Activated CD8-positive, alpha-beta T cell treated with anti-CD3 and anti-CD28 coated beads for 36 hours (primary cell): ENCODE measurements around the gene YY1. TPM values are rescaled to one million over a fixed set of nuclear protein-coding genes. Genes with fewer than 3 reads are reported as not detected.

Experiments
- ATAC-seq: fragments of 200-7000 bp; cut with Tn5 transposase; one replicate; pipeline ENCODE4 v1.10.0; 2021; ENCODE audit warnings: mild to moderate bottlenecking, moderate library complexity
- CTCF ChIA-PET: fragments of 350-600 bp; sonication (Branson Sonifier 250); formaldehyde crosslinking; loops from one replicate; lab custom pipeline; 2021; ENCODE audit warnings: antibody characterized with exemption; lab: Charles Lee
- POLR2A ChIA-PET: fragments of 350-600 bp; sonication (Branson Sonifier 250); formaldehyde crosslinking; loops from one replicate; lab custom pipeline; 2021; ENCODE audit warnings: antibody characterized with exemption; lab: Charles Lee
- DNase-seq: peaks from one replicate; pipeline ENCODE4 v3.0.0-alpha.2; 2020
- H3K27ac Mint-ChIP-seq: one replicate; pipeline ENCODE4 v1.8.0; 2021; ENCODE audit warnings: mild to moderate bottlenecking, mixed read lengths
- H3K27me3 Mint-ChIP-seq: one replicate; pipeline ENCODE4 v1.8.0; 2021; ENCODE audit warnings: mixed read lengths
- H3K36me3 Mint-ChIP-seq: one replicate; pipeline ENCODE4 v1.8.0; 2021; ENCODE audit warnings: low read depth, mixed read lengths
- H3K4me1 Mint-ChIP-seq: one replicate; pipeline ENCODE4 v1.8.0; 2021; ENCODE audit warnings: low read depth, mixed read lengths
- H3K4me3 Mint-ChIP-seq: one replicate; pipeline ENCODE4 v1.8.0; 2021; ENCODE audit warnings: mild to moderate bottlenecking, moderate library complexity, mixed read lengths
- H3K9me3 Mint-ChIP-seq: one replicate; pipeline ENCODE4 v1.8.0; 2021; ENCODE audit warnings: mixed read lengths
- CTCF ChIP-seq: fragments of 200-600 bp; IDR thresholded peaks from one replicate; pipeline ENCODE4 v1.8.0; 2022; ENCODE audit warnings: antibody characterized with exemption, mild to moderate bottlenecking
- intact Hi-C: fragments of 100-400 bp; cut with micrococcal nuclease; formaldehyde crosslinking; loops from one replicate; pipeline ENCODE4 v1.10.0; 2022
- total RNA-seq, 2 experiments: library from RNA; stranded (reverse); gene quantifications; one replicate each; pipeline ENCODE4 v1.2.3, GENCODE V29; 2021

YY1 gene
- total RNA-seq, 2 experiments from 2014 or later, result 105 TPM

- Mint-ChIP-seq H3K27ac (peak overlapping the region; percentile 70), H3K27me3 (no peaks in the 10 kb centered on the region), H3K4me1 (peaks cover 53% of the 10 kb centered on the region), H3K9me3 (no peaks in the 10 kb centered on the region), H3K36me3 (peaks cover 34% of the 10 kb centered on the region), H3K4me3 (no peak overlapping the region)
- POLR2A ChIA-PET, result interaction anchor here (0.6 to 1.0 kb wide), 4 partner anchors 22 to 92 kb away, joined by 3 to 4 read pairs (median 3); no protein-coding TSS in a partner anchor
- DNase-seq (no peak), ATAC-seq (peak; percentile 46)
- CTCF ChIA-PET, result interaction anchor here (0.9 to 2.6 kb wide), 6 partner anchors 9 to 86 kb away, joined by 3 to 5 read pairs (median 4); no protein-coding TSS in a partner anchor
- intact Hi-C loops, result no loop called here
- no peak for TF ChIP-seq CTCF
These were observed 39.8 kb downstream of the YY1 start for GRCh38 chr14:100278702-100279101.

- no peaks in the 10 kb centered on the region for H3K27me3 Mint-ChIP-seq
- intact Hi-C loops, result no loop called here
- POLR2A ChIA-PET, result interaction anchor here (0.9 to 1.0 kb wide), 2 partner anchors 22 to 91 kb away, joined by 3 to 4 read pairs; no protein-coding TSS in a partner anchor
- no peaks in the 10 kb centered on the region for H3K9me3 Mint-ChIP-seq
- peak overlapping the region; percentile 70 for H3K27ac Mint-ChIP-seq
- no peak for DNase-seq
- peaks cover 33% of the 10 kb centered on the region for H3K36me3 Mint-ChIP-seq
- H3K4me3 Mint-ChIP-seq, result no peak overlapping the region
- CTCF ChIA-PET, result interaction anchor here (0.9 to 2.6 kb wide), 6 partner anchors 9 to 86 kb away, joined by 3 to 5 read pairs (median 4); no protein-coding TSS in a partner anchor
- TF ChIP-seq CTCF, result no peak
- ATAC-seq, result no peak
- H3K4me1 Mint-ChIP-seq, result peaks cover 49% of the 10 kb centered on the region
These were observed 40.2 kb downstream of the YY1 start for GRCh38 chr14:100279133-100279532.

GRCh38 chr14:100279563-100279962, 40.6 kb downstream of the YY1 start:
- intact Hi-C loops, result no loop called here
- H3K4me3 Mint-ChIP-seq, result no peak overlapping the region
- H3K9me3 Mint-ChIP-seq, result no peaks in the 10 kb centered on the region
- ChIA-PET CTCF (interaction anchor here (0.9 to 2.6 kb wide), 5 partner anchors 9 to 39 kb away, joined by 3 to 5 read pairs (median 4); no protein-coding TSS in a partner anchor), POLR2A (interaction anchor here (1.0 kb wide), 1 partner anchor 91 kb away, joined by 4 read pairs; no protein-coding TSS in a partner anchor)
- peaks cover 30% of the 10 kb centered on the region for H3K36me3 Mint-ChIP-seq
- TF ChIP-seq CTCF, result no peak
- H3K4me1 Mint-ChIP-seq, result peaks cover 49% of the 10 kb centered on the region
- DNase-seq, result no peak
- peak overlapping the region; percentile 50 for H3K27ac Mint-ChIP-seq
- H3K27me3 Mint-ChIP-seq, result no peaks in the 10 kb centered on the region
- no peak for ATAC-seq

- no peak for ATAC-seq
- H3K4me3 Mint-ChIP-seq, result no peak overlapping the region
- DNase-seq, result no peak
- no peak for TF ChIP-seq CTCF
- H3K9me3 Mint-ChIP-seq, result no peaks in the 10 kb centered on the region
- H3K27me3 Mint-ChIP-seq, result no peaks in the 10 kb centered on the region
- ChIA-PET POLR2A (no interaction called here), CTCF (interaction anchor here (1.0 to 5.2 kb wide), 3 partner anchors 7 to 68 kb away, joined by 3 to 39 read pairs (median 6); no protein-coding TSS in a partner anchor)
- H3K36me3 Mint-ChIP-seq, result peaks cover 20% of the 10 kb centered on the region
- peak overlapping the region; percentile 19 for H3K27ac Mint-ChIP-seq
- intact Hi-C loops, result no loop called here
- H3K4me1 Mint-ChIP-seq, result peaks cover 36% of the 10 kb centered on the region
These were observed 42.5 kb downstream of the YY1 start for GRCh38 chr14:100281286-100282082.

- peaks cover 17% of the 10 kb centered on the region for H3K36me3 Mint-ChIP-seq
- H3K4me3 Mint-ChIP-seq, result no peak overlapping the region
- POLR2A ChIA-PET, result no interaction called here
- CTCF ChIA-PET, result interaction anchor here (1.2 to 5.2 kb wide), 4 partner anchors 7 to 32 kb away, joined by 3 to 39 read pairs (median 7); no protein-coding TSS in a partner anchor
- no peaks in the 10 kb centered on the region for H3K9me3 Mint-ChIP-seq
- no peaks in the 10 kb centered on the region for H3K27me3 Mint-ChIP-seq
- peaks cover 35% of the 10 kb centered on the region for H3K4me1 Mint-ChIP-seq
- H3K27ac Mint-ChIP-seq, result no peak overlapping the region
- intact Hi-C loops, result no loop called here
- no peak for DNase-seq
- no peak for ATAC-seq
- no peak for TF ChIP-seq CTCF
These were observed 43.1 kb downstream of the YY1 start for GRCh38 chr14:100282083-100282350.
